ENCODE results near the gene FAT1.
A peak's percentile ranks its signal among the peaks of the same experiment; 100 is the strongest.

FAT1 gene

GRCh38 chr4:186557061-186557460 lies 166.6 kb downstream of the FAT1 start:
- no peak for DNase-seq (ENCODE audit: low read depth)
- no peak overlapping the region for H3K4me3 ChIP-seq (ENCODE audit: low read length)
- TF ChIP-seq CTCF (conservative IDR thresholded peaks at IDR 0.05; ENCODE audit: low read depth, low read length): no peak

- no peak for TF ChIP-seq CTCF (conservative IDR thresholded peaks at IDR 0.05; ENCODE audit: low read depth, low read length)
- no peak for DNase-seq (ENCODE audit: low read depth)
- peak within 1 kb of the TSS; percentile 34 for H3K4me3 ChIP-seq (ENCODE audit: low read length)
These were observed 168.5 kb downstream of the FAT1 start, which contains the start of gene MTNR1A for GRCh38 chr4:186554914-186555827. Gene MTNR1A (minus strand): TSS chr4:186555567. CDS start chr4:186555365, 202 bp downstream.

- no peak for DNase-seq (ENCODE audit: low read depth)
- peak overlapping the region; percentile 34 for H3K4me3 ChIP-seq (ENCODE audit: low read length)
- peak; percentile 7 for TF ChIP-seq CTCF (conservative IDR thresholded peaks at IDR 0.05; ENCODE audit: low read depth, low read length)
These were observed 169.1 kb downstream of the FAT1 start for GRCh38 chr4:186554539-186554913.

- no peak for TF ChIP-seq CTCF (conservative IDR thresholded peaks at IDR 0.05; ENCODE audit: low read depth, low read length)
- H3K4me3 ChIP-seq (ENCODE audit: low read length): no peak overlapping the region
- no peak for DNase-seq (ENCODE audit: low read depth)
These were observed 169.9 kb downstream of the FAT1 start for GRCh38 chr4:186553717-186554116.

- no peak for DNase-seq (ENCODE audit: low read depth)
- no peak for TF ChIP-seq CTCF (conservative IDR thresholded peaks at IDR 0.05; ENCODE audit: low read depth, low read length)
These were observed 171.8 kb downstream of the FAT1 start for GRCh38 chr4:186551849-186552248.

GRCh38 chr4:186545436-186545835 lies 178.2 kb downstream of the FAT1 start:
- no peak for DNase-seq (ENCODE audit: low read depth)
- TF ChIP-seq CTCF (conservative IDR thresholded peaks at IDR 0.05; ENCODE audit: low read depth, low read length): no peak

More at GRCh38 chr4:186551849-186552248, 171.8 kb downstream of the FAT1 start:
- no peak overlapping the region for H3K4me3 ChIP-seq (ENCODE audit: low read length)

GRCh38 chr4:186543206-186543605 lies 180.4 kb downstream of the FAT1 start:
- DNase-seq (ENCODE audit: low read depth): no peak
- TF ChIP-seq CTCF (conservative IDR thresholded peaks at IDR 0.05; ENCODE audit: low read depth, low read length): no peak

More at GRCh38 chr4:186545436-186545835, 178.2 kb downstream of the FAT1 start:
- H3K4me3 ChIP-seq (ENCODE audit: low read length): no peak overlapping the region

More at GRCh38 chr4:186543206-186543605, 180.4 kb downstream of the FAT1 start:
- no peak overlapping the region for H3K4me3 ChIP-seq (ENCODE audit: low read length)
